ENCODE measurements around the gene STX1A. TPM values are rescaled to one million over a fixed set of nuclear protein-coding genes. Genes with fewer than 3 reads are reported as not detected.
"Not testable (repeated sequence)": the region's sequence is repeated elsewhere in the genome, so short reads cannot be mapped to it uniquely, and the experiment has no call there.

STX1A gene
- total RNA-seq, 2 donors from 2014 or later, result 2.6 TPM

DNA sequence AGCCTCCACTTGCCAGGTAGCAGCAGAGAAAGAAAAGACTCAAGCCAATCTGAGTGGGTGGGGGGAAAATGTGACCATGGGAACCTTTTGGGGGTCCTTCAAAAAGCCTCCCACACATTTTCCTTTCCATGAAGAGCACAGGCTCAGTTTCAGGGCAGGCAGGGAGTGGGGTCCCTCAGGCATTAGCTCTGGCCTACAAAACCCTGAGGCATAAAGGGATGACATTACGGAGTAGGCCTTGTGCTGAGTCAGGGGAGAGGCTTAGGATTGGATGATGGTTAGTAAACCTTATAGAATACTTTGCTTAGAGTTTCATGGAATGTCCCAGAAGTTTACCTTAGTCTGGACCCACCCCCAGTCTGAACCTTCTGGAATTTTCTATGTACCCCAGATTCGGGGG, 39.8 kb downstream of the STX1A start:
- Histone ChIP-seq H3K4me1 (peaks cover 0 to 47% of the 10 kb centered on the region in 2 donors), H3K27ac (peak overlapping the region in 1 of 2 donors; percentile 42)
- no peak for DNase-seq (ENCODE audit: low spot score)

DNA sequence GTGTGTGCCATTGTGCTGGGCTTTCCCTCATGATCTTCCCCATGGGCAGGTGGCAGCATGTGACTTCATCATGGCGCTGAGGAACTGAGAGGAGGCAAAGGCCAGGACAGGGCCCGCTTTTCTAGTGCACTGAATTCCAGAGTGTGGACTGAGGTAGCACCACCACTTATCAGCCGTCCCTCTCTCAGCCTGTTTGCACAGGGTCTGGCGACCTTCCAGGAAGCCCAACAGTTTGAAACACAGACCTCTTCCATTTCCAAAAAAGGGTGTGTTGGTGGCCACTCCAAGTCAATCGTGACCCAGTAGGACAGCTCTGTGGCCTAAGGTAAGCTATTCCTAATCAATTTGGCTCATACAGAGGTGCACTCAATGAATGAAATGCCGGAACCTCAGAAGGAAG, 40.6 kb downstream of the STX1A start:
- peak overlapping the region in 1 of 2 donors; percentile 42 for H3K27ac ChIP-seq
- no peak for DNase-seq (ENCODE audit: low spot score)
- peaks cover 6% of the 10 kb centered on the region for H3K36me3 ChIP-seq
- H3K4me3 ChIP-seq, result no peak overlapping the region
- H3K4me1 ChIP-seq, result peaks cover 0 to 40% of the 10 kb centered on the region in 2 donors
- TF ChIP-seq, protein P1, sequence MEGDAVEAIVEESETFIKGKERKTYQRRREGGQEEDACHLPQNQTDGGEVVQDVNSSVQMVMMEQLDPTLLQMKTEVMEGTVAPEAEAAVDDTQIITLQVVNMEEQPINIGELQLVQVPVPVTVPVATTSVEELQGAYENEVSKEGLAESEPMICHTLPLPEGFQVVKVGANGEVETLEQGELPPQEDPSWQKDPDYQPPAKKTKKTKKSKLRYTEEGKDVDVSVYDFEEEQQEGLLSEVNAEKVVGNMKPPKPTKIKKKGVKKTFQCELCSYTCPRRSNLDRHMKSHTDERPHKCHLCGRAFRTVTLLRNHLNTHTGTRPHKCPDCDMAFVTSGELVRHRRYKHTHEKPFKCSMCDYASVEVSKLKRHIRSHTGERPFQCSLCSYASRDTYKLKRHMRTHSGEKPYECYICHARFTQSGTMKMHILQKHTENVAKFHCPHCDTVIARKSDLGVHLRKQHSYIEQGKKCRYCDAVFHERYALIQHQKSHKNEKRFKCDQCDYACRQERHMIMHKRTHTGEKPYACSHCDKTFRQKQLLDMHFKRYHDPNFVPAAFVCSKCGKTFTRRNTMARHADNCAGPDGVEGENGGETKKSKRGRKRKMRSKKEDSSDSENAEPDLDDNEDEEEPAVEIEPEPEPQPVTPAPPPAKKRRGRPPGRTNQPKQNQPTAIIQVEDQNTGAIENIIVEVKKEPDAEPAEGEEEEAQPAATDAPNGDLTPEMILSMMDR (IDR thresholded peaks at IDR 0.05), result no peak
- no peaks in the 10 kb centered on the region for H3K27me3 ChIP-seq
- H3K9me3 ChIP-seq, result no peaks in the 10 kb centered on the region

More for the DNA sequence above, 39.8 kb downstream of the STX1A start:
- H3K36me3 ChIP-seq, result peaks cover 6% of the 10 kb centered on the region
- no peaks in the 10 kb centered on the region for H3K27me3 ChIP-seq
- no peak overlapping the region for H3K4me3 ChIP-seq
- no peaks in the 10 kb centered on the region for H3K9me3 ChIP-seq
- TF ChIP-seq, protein P1 (IDR thresholded peaks at IDR 0.05), result no peak

DNA sequence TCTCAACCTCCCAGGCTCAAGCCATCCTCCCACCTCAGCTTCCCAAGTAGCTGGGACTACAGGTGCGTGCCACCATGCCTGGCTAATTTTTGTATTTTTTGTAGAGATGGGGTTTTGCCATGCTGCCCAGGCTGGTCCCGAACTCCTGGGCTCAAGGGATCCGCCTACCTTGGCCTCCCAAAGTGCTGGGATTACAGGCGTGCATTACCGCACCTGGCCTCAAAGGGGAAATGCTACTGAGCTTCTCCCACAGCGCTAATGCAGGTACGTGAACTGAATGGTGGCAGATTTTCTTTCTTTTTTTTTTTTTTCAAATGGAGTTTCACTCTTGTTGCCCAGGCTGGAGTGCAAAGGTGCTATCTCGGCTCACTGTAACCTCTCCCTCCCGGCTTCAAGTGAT, 43.4 kb downstream of the STX1A start:
- H3K27ac ChIP-seq, result not testable (repeated sequence)

DNA sequence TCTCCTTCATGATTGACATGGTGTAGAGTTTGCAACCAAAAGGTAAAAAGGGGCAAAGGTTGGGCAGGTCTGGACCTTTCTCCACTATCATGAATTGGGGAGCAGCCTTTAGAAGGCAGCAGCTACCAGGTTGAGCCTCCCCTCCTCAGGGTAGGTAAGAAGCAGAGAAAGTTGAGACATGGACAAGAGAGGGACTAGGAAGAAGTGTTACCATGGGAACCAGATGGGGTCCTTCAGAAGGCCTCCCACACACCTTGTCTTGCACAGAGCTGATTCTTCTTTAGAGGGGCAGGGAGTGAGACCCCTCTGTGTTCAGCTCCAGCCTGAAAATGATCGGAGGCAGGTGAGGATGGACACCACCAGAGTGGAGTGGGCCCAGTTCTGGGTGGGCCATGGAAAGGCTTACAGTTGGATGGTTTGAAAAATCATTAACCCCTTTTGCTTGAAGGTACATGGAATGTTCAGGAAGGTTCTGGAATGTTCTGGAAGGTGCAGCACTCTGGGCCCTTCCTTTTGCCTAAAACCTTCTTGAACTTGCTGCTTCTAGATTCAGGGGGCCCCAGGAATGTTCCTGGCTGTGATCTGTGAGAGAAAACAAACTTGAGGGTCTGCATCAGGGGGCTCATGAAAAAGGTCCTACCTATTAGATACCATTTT, 44.9 kb downstream of the STX1A start:
- Histone ChIP-seq H3K4me1 (peaks cover 0 to 10% of the 10 kb centered on the region in 2 donors), H3K27ac (no peak overlapping the region), H3K4me3 (no peak overlapping the region), H3K9me3 (no peaks in the 10 kb centered on the region), H3K36me3 (peaks cover 6% of the 10 kb centered on the region), H3K27me3 (no peaks in the 10 kb centered on the region)
- TF ChIP-seq, protein P1 (IDR thresholded peaks at IDR 0.05), result no peak
- no peak for DNase-seq (ENCODE audit: low spot score)

More for the DNA sequence above, 43.4 kb downstream of the STX1A start:
- not testable (repeated sequence) for H3K36me3 ChIP-seq; H3K4me3 ChIP-seq; DNase-seq (ENCODE audit: low spot score); H3K27me3 ChIP-seq; H3K9me3 ChIP-seq
- H3K4me1 ChIP-seq, result peaks cover 0 to 23% of the 10 kb centered on the region in 2 donors

DNA sequence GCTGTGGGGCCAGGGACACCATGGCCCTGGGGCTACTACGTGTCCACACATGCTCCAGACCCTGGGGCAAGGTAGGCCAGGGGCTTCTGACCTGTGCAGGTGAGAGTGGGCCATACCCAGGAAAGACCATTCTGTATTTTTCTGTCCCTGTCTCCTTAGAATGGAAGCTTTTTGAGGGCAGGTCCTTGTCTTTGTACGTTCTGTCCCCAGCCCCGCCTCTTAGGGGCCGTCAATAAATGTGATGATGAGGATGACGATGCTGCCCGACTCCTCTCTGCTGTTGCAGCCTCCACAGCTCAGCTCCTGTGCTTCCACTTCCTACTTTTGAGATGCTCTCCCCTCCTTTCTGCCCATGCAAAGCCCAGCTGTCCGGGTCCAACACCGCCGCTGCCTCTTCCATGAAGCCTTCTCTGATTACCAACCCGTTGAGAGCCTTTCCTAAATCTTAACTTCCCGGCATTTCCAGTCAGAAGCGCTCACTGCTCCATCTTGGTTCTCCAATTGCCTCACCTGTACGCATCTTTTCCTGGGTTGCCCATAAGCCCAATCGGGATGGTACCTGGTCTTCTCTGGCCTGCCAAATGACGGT, 47.5 kb downstream of the STX1A start:
- no peaks in the 10 kb centered on the region for H3K27me3 ChIP-seq
- H3K9me3 ChIP-seq, result no peaks in the 10 kb centered on the region
- peaks cover 0 to 13% of the 10 kb centered on the region in 2 donors for H3K4me1 ChIP-seq
- H3K4me3 ChIP-seq, result no peak overlapping the region
- H3K27ac ChIP-seq, result no peak overlapping the region
- TF ChIP-seq, protein P1 (IDR thresholded peaks at IDR 0.05), result no peak
- no peaks in the 10 kb centered on the region for H3K36me3 ChIP-seq
- no peak for DNase-seq (ENCODE audit: low spot score)

DNA sequence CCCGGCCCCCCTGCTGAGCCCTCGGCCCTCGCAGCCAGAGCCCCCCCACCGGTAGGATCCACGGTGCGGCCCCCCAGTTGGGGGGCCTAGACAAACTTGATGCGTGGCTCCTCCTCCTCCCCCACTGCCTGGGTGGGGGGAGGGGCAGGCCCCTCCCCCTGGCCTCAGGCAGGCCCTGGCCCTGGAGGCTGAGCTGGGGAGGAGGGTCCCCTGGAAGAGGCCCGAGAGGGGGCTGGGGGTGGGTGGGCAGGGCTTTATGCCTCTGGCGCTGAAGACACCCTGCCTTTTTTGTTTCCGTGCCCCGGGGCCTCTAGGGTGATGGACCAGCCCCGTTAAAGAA, 48.2 kb downstream of the STX1A start:
- Histone ChIP-seq H3K4me1 (peaks cover 0 to 13% of the 10 kb centered on the region in 2 donors), H3K4me3 (no peak overlapping the region), H3K36me3 (no peaks in the 10 kb centered on the region), H3K9me3 (no peaks in the 10 kb centered on the region), H3K27me3 (no peaks in the 10 kb centered on the region), H3K27ac (no peak overlapping the region)
- TF ChIP-seq, protein P1 (IDR thresholded peaks at IDR 0.05), result no peak
- DNase-seq (ENCODE audit: low spot score), result no peak

Data from right atrium auricular region (tissue), 2 donors.